ENCODE results near the gene CBY2.

Gene CBY2

GRCh38 chr13:45688577-45688976 is 13.5 kb upstream of the CBY2 start:
- DNase-seq (ENCODE audit: low spot score) = no peak
- TF ChIP-seq, protein P1, sequence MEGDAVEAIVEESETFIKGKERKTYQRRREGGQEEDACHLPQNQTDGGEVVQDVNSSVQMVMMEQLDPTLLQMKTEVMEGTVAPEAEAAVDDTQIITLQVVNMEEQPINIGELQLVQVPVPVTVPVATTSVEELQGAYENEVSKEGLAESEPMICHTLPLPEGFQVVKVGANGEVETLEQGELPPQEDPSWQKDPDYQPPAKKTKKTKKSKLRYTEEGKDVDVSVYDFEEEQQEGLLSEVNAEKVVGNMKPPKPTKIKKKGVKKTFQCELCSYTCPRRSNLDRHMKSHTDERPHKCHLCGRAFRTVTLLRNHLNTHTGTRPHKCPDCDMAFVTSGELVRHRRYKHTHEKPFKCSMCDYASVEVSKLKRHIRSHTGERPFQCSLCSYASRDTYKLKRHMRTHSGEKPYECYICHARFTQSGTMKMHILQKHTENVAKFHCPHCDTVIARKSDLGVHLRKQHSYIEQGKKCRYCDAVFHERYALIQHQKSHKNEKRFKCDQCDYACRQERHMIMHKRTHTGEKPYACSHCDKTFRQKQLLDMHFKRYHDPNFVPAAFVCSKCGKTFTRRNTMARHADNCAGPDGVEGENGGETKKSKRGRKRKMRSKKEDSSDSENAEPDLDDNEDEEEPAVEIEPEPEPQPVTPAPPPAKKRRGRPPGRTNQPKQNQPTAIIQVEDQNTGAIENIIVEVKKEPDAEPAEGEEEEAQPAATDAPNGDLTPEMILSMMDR (IDR thresholded peaks at IDR 0.05; ENCODE audit: borderline replicate concordance, control extremely low read depth, extremely low read depth, insufficient read depth, missing control alignments) = no peak
- in situ Hi-C loops (cut with MboI; ENCODE audit: low sequenced_read_pairs, unreplicated experiment) = no loop called here

DNA sequence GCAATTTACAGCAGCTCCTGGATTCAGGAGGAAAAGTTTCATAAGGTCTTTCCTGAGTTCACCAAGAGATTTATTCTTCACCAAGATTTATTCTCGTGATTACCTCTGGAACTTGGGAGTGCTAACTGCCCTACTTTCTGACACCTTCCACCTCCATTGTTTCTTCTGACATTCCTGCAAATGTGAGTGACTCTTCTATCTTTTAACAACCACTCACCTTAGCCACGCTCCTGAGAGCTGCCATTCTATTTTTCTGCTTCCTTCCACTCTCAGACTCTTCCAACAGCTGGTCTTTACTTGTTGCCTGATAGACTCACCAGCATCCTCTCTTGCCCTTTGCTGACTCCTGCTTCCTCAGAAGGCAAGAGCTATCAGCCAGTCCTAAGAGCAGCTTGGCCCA is 11.5 kb upstream of the CBY2 start:
- in situ Hi-C loops (cut with MboI; ENCODE audit: low sequenced_read_pairs, unreplicated experiment) = no loop called here
- TF ChIP-seq, protein P1 (IDR thresholded peaks at IDR 0.05; ENCODE audit: borderline replicate concordance, control extremely low read depth, extremely low read depth, insufficient read depth, missing control alignments) = no peak

GRCh38 chr13:45691251-45691650 is 10.9 kb upstream of the CBY2 start:
- DNase-seq (ENCODE audit: low spot score) = no peak
- in situ Hi-C loops (cut with MboI; ENCODE audit: low sequenced_read_pairs, unreplicated experiment) = no loop called here
- TF ChIP-seq, protein P1 (IDR thresholded peaks at IDR 0.05; ENCODE audit: borderline replicate concordance, control extremely low read depth, extremely low read depth, insufficient read depth, missing control alignments) = no peak

More for the DNA sequence above, 11.5 kb upstream of the CBY2 start:
- no peak for DNase-seq (ENCODE audit: low spot score)

DNA sequence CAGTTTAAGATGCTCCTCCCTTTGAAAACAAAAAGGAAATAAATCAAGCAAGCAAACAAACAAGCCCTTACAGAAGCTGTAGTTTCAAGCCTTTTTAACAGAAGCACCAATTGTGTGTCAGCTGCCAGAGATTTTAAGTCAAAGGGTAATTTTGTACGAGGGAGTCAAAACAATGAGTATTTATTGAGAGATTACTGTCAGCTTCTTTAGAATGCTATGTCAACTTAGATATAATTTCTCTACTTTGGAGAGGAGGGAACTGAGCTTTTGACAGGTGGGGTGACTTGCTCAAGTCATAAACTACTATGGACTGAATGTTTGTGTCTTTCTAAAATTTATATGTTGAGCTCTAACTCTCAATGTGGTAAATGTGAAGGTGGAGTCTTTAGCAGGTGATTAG is 10.5 kb upstream of the CBY2 start:
- TF ChIP-seq, protein P1 (IDR thresholded peaks at IDR 0.05; ENCODE audit: borderline replicate concordance, control extremely low read depth, extremely low read depth, insufficient read depth, missing control alignments) = no peak
- in situ Hi-C loops (cut with MboI; ENCODE audit: low sequenced_read_pairs, unreplicated experiment) = no loop called here
- DNase-seq (ENCODE audit: low spot score) = no peak

DNA sequence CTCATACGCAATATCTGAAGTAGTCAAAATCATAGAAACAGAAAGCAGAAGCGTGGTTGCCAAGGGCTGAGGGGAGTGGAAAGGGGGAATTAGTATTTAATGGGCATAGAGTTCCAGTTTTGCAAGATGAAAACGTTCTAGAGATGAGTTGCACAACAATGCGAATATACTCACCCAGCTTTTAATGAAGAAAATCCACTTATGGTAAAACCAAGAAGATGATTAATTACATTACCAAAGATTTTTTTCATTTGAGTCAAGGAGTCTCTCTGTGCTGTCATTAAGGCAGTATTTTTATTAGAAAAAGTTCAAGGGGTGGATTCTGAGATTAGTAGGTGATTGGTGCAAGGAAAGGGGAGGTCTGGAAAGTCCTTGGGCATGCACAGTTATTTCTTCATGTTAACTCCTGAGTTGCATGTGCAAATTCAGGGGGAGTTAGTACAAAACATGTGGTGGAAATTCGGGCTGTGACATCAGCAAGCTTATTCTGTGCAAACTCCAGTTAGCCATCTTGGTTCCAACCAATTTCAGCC is 6.9 kb upstream of the CBY2 start:
- TF ChIP-seq, protein P1 (IDR thresholded peaks at IDR 0.05; ENCODE audit: borderline replicate concordance, control extremely low read depth, extremely low read depth, insufficient read depth, missing control alignments) = no peak
- in situ Hi-C loops (cut with MboI; ENCODE audit: low sequenced_read_pairs, unreplicated experiment) = no loop called here
- DNase-seq (ENCODE audit: low spot score) = no peak

DNA sequence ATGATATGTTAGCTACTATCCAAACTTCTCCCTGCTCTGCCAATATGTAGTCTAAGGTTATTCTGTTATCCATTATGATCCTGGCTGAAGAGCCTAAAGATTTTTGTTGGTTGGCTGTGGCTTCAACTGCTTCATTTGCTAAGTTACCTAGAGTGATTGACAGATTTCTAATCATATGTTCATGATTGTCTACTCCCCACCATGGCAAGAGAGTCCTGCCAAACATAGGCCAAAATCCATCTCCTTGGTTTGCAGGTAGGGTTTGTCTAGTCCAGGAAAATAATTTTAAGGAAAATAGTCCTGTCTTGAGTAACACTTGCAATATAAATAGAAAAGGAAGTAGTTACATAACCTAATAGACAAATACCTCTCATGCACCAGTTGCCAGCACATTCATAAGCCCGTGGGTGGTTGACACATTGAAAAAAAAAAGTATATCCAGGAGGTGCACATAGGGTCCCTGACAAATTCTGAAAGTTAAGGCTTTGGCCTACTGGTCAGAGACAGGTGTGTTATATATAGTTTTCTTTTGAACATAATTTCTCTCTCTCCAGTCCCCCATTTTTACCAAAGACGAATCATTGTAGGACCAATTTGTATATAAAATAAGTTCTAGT is 5.4 kb upstream of the CBY2 start:
- DNase-seq (ENCODE audit: low spot score) = no peak
- in situ Hi-C loops (cut with MboI; ENCODE audit: low sequenced_read_pairs, unreplicated experiment) = no loop called here
- TF ChIP-seq, protein P1 (IDR thresholded peaks at IDR 0.05; ENCODE audit: borderline replicate concordance, control extremely low read depth, extremely low read depth, insufficient read depth, missing control alignments) = no peak
